B cell (primary cell): ENCODE results near the gene SETD1A.

Experiments used
- CTCF ChIP-seq: fragments of 200-600 bp; IDR thresholded peaks from one replicate; pipeline ENCODE4 v1.8.0; 2022; ENCODE audit warnings: antibody characterized with exemption, mild to moderate bottlenecking
- EZH2 ChIP-seq: IDR thresholded peaks from 2 replicates; pipeline ENCODE4 v1.6.1; 2012; ENCODE audit warnings: borderline replicate concordance, low read depth, mild to moderate bottlenecking, moderate library complexity, low read length; ENCODE audit not compliant: insufficient read depth, poor library complexity, severe bottlenecking

DNA sequence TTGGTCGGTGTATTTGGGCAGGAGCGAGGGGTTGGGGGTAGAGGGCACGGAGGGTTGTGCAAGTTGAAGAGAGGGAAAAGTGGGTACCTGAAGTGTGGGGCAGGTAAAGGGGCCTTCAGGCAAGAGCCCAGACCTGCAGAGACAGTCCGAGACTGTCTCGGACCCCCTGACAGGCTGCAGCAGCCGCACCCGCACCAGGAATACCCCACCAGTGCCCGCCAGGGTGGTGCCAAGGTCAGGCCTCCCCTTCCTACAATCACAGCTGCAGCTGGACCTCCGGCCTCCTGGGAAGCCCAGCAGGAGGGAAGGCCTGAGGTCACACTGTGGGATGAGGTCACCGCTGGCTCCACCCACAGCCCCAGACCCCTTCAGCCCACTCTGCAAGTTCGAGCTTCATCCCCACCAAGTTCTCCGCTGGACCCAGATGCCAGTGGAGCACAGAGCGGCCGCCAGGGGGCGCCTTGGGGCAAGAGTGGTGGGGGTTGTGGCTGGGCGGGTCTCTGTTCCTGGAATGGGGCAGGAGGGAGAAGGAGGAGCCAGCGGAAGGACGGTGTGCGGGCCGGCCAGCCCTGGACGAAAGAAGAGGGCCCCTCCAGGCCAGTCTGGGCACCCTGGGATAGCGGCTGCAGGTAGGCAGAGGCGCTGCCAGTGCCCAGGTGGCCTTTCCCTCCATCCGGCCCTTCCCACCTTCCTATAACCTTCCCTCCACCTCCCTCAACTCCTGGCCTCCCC, 27.3 kb downstream of the SETD1A start, which contains the start of gene HSD3B7:
- TF ChIP-seq CTCF (peak; percentile 90), EZH2 (no peak)
